ENCODE data around the gene BATF. TPM values are rescaled to one million over a fixed set of nuclear protein-coding genes. Genes with fewer than 3 reads are reported as not detected.

Gene BATF
- total and polyA plus RNA-seq, 2 donors (not counting 1 experiment from before 2014, with no cell fraction given) = 12.8 to 16.4 TPM

- no peaks in the 10 kb centered on the region for H3K27me3 Mint-ChIP-seq
- no peak overlapping the region for H2AFZ ChIP-seq (ENCODE audit: insufficient read depth, low read depth, low read length, poor library complexity, severe bottlenecking)
- POLR2A ChIA-PET = no interaction called here
Measured at GRCh38 chr14:75510547-75510946, 11.7 kb upstream of the BATF start.

GRCh38 chr14:75511201-75511600 is 11.1 kb upstream of the BATF start:
- no peak overlapping the region for H3K4me3 Mint-ChIP-seq
- H3K4me1 Mint-ChIP-seq = peaks cover 26% of the 10 kb centered on the region
- intact Hi-C loops (cut with micrococcal nuclease) = loop anchor here (10.0 kb wide), 1 partner anchor 86 kb away; the partner anchor contains the start of gene JDP2
- H4K20me1 ChIP-seq (ENCODE audit: control insufficient read depth, insufficient read depth, low read length, poor library complexity, severe bottlenecking) = no peaks in the 10 kb centered on the region
- DNase-seq (no peak), ATAC-seq (ENCODE audit: low read depth) (no peak)
- H3K4me3 ChIP-seq (ENCODE audit: control extremely low read depth in 1 of 5, extremely low read depth in 1 of 5, insufficient read depth in 1 of 5, low read depth in 2 of 5, low read length in 4 of 5) = no peak overlapping the region
- H2AFZ ChIP-seq (ENCODE audit: insufficient read depth, low read depth, low read length, poor library complexity, severe bottlenecking) = no peak overlapping the region
- no peak overlapping the region for H3K27ac Mint-ChIP-seq
- H3K9me3 ChIP-seq (ENCODE audit: control extremely low read depth in 1 of 3, control insufficient read depth in 2 of 3, insufficient read depth in 1 of 3, low read length in 2 of 3) = peaks cover 0 to 11% (median 8%) of the 10 kb centered on the region in 3 donors
- H3K27me3 Mint-ChIP-seq = no peaks in the 10 kb centered on the region
- H3K27ac ChIP-seq (ENCODE audit: low read length in 2 of 2) = no peak overlapping the region
- H3K9ac ChIP-seq (ENCODE audit: low read length) = no peak overlapping the region
- H3K4me2 ChIP-seq (replicated peaks; ENCODE audit: low read depth, low read length, poor library complexity, severe bottlenecking) = no peak overlapping the region
- peaks cover 18 to 24% of the 10 kb centered on the region in 2 donors for H3K4me1 ChIP-seq (ENCODE audit: control insufficient read depth in 2 of 2, insufficient read depth in 2 of 2, low read length in 2 of 2)
- H3K79me2 ChIP-seq (ENCODE audit: control insufficient read depth, insufficient read depth, low read length) = no peaks in the 10 kb centered on the region
- TF ChIP-seq CTCF (IDR thresholded peaks at IDR 0.05) (no peak), EZH2 (IDR thresholded peaks at IDR 0.05; ENCODE audit: borderline replicate concordance, insufficient read depth, low read depth, low read length, poor library complexity, severe bottlenecking) (no peak)
- ChIA-PET POLR2A (no interaction called here), CTCF (interaction anchor here (1.0 to 3.5 kb wide), 2 partner anchors 13 to 67 kb away, joined by 3 to 9 read pairs; partner anchors contain the start of gene FLVCR2)
- H3K27me3 ChIP-seq (replicated peaks in 1 of 4; ENCODE audit: control extremely low read depth in 1 of 4, control insufficient read depth in 3 of 4, insufficient read depth in 4 of 4, low read length in 3 of 4) = no peaks in the 10 kb centered on the region
- peaks cover 2% of the 10 kb centered on the region for H3K9me3 Mint-ChIP-seq (ENCODE audit: insufficient read depth)
- no peaks in the 10 kb centered on the region for H3K36me3 ChIP-seq (replicated peaks in 1 of 2; ENCODE audit: control extremely low read depth in 1 of 2, control insufficient read depth in 1 of 2, extremely low read depth in 1 of 2, insufficient read depth in 2 of 2, low read length in 1 of 2)

More at GRCh38 chr14:75510547-75510946, 11.7 kb upstream of the BATF start:
- CTCF ChIA-PET = no interaction called here
- DNase-seq = no peak
- H3K79me2 ChIP-seq (ENCODE audit: control insufficient read depth, insufficient read depth, low read length) = no peaks in the 10 kb centered on the region
- H3K27ac ChIP-seq (ENCODE audit: low read length in 2 of 2) = no peak overlapping the region
- Mint-ChIP-seq H3K4me1 (peaks cover 19% of the 10 kb centered on the region), H3K9me3 (ENCODE audit: insufficient read depth) (peaks cover 5% of the 10 kb centered on the region), H3K4me3 (no peak overlapping the region), H3K27ac (no peak overlapping the region)
- ATAC-seq (ENCODE audit: low read depth) = no peak
- no peak overlapping the region for H3K9ac ChIP-seq (ENCODE audit: low read length)
- H3K4me1 ChIP-seq (ENCODE audit: control insufficient read depth in 2 of 2, insufficient read depth in 2 of 2, low read length in 2 of 2) = peaks cover 12 to 18% of the 10 kb centered on the region in 2 donors
- no peaks in the 10 kb centered on the region for H4K20me1 ChIP-seq (ENCODE audit: control insufficient read depth, insufficient read depth, low read length, poor library complexity, severe bottlenecking)
- WGBS (ENCODE audit: insufficient coverage) = no CpG with 5 or more reads among the region's 1 CpG
- TF ChIP-seq CTCF (IDR thresholded peaks at IDR 0.05) (no peak), EZH2 (IDR thresholded peaks at IDR 0.05; ENCODE audit: borderline replicate concordance, insufficient read depth, low read depth, low read length, poor library complexity, severe bottlenecking) (no peak)
- no peak overlapping the region for H3K4me3 ChIP-seq (ENCODE audit: control extremely low read depth in 1 of 5, extremely low read depth in 1 of 5, insufficient read depth in 1 of 5, low read depth in 2 of 5, low read length in 4 of 5)
- H3K9me3 ChIP-seq (ENCODE audit: control extremely low read depth in 1 of 3, control insufficient read depth in 2 of 3, insufficient read depth in 1 of 3, low read length in 2 of 3) = peaks cover 0 to 11% (median 8%) of the 10 kb centered on the region in 3 donors
- H3K4me2 ChIP-seq (replicated peaks; ENCODE audit: low read depth, low read length, poor library complexity, severe bottlenecking) = no peak overlapping the region
- H3K36me3 ChIP-seq (replicated peaks in 1 of 2; ENCODE audit: control extremely low read depth in 1 of 2, control insufficient read depth in 1 of 2, extremely low read depth in 1 of 2, insufficient read depth in 2 of 2, low read length in 1 of 2) = no peaks in the 10 kb centered on the region
- H3K27me3 ChIP-seq (replicated peaks in 1 of 4; ENCODE audit: control extremely low read depth in 1 of 4, control insufficient read depth in 3 of 4, insufficient read depth in 4 of 4, low read length in 3 of 4) = no peaks in the 10 kb centered on the region
- intact Hi-C loops (cut with micrococcal nuclease) = loop anchor here (10.0 kb wide), 1 partner anchor 86 kb away; the partner anchor contains the start of gene JDP2

Measured in B cell (primary cell).